ENCODE measurements around the gene IP6K1. TPM values are rescaled to one million over a fixed set of nuclear protein-coding genes. Genes with fewer than 3 reads are reported as not detected.

Gene IP6K1
- total RNA-seq, 2 donors from 2014 or later: 24.0 to 30.9 TPM

DNA sequence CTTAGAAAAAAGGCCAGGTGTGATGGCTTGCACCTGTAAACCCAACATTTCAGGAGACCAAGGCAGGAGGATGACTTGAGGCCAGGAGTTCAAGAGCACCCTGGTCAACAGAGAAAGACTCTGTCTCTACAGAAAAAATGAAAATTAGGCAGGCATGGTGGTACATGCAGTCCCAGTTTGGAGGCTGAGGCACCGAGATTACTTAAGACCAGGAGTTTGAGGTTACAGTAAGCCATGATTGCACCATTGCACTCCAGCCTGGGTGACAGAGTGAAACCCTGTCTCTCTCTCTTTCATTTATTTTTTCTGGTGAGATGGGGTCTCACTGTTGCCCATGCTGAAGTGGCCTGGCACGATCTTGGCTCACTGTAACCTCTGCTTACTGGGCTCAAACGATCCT lies 24.7 kb downstream of the IP6K1 start:
- TF ChIP-seq, protein P1, sequence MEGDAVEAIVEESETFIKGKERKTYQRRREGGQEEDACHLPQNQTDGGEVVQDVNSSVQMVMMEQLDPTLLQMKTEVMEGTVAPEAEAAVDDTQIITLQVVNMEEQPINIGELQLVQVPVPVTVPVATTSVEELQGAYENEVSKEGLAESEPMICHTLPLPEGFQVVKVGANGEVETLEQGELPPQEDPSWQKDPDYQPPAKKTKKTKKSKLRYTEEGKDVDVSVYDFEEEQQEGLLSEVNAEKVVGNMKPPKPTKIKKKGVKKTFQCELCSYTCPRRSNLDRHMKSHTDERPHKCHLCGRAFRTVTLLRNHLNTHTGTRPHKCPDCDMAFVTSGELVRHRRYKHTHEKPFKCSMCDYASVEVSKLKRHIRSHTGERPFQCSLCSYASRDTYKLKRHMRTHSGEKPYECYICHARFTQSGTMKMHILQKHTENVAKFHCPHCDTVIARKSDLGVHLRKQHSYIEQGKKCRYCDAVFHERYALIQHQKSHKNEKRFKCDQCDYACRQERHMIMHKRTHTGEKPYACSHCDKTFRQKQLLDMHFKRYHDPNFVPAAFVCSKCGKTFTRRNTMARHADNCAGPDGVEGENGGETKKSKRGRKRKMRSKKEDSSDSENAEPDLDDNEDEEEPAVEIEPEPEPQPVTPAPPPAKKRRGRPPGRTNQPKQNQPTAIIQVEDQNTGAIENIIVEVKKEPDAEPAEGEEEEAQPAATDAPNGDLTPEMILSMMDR (IDR thresholded peaks at IDR 0.05): no peak
- no peaks in the 10 kb centered on the region for H3K27me3 ChIP-seq
- H3K36me3 ChIP-seq: no peaks in the 10 kb centered on the region
- no peaks in the 10 kb centered on the region for H3K9me3 ChIP-seq
- no peaks in the 10 kb centered on the region for H3K4me1 ChIP-seq
- H3K4me3 ChIP-seq: no peak overlapping the region
- DNase-seq (ENCODE audit: low spot score): peak; percentile 23
- no peak overlapping the region for H3K27ac ChIP-seq

DNA sequence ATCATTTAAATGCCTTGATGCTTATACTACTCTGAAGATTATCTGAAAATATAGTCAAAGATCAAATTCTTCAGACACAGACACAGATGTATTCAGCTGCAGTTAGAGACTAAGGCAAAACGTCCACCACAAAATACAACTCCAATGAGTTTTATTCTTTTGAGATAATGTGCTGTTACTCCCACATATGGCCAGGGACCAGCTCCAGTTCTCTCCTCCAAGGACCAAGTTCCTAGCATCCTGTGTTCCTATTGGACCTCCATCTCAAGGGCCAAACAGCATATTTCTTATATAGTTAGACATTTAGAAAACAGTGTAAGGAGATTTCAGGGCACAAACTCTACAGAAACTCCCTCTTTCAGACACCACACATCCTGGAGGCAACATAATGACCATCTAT lies 27.1 kb downstream of the IP6K1 start:
- Histone ChIP-seq H3K4me1 (peaks cover 0 to 1% of the 10 kb centered on the region in 2 donors), H3K4me3 (no peak overlapping the region), H3K27me3 (no peaks in the 10 kb centered on the region), H3K36me3 (no peaks in the 10 kb centered on the region), H3K9me3 (no peaks in the 10 kb centered on the region), H3K27ac (no peak overlapping the region)
- peak; percentile 9 for DNase-seq (ENCODE audit: low spot score)
- TF ChIP-seq, protein P1 (IDR thresholded peaks at IDR 0.05): no peak

DNA sequence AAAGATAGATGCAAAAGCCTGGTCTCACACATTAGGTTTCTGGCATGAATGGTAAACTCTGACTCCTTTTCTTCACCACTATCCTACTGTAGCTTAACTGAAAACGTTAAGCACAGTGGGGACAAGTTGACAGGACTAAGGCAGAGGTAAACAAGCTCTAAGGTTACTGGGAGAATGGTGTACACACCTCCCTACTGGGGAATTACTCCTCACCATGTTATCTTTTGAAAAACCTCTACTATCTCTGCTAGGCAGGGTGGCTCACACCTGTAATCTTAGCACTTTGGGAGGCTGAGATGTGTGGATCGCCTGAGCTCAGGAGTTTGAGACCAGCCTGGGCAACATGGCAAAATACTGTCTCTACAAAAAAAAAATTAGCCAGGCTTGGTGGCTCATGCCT lies 29.1 kb downstream of the IP6K1 start:
- Histone ChIP-seq H3K4me3 (no peak overlapping the region), H3K27me3 (no peaks in the 10 kb centered on the region), H3K36me3 (no peaks in the 10 kb centered on the region), H3K9me3 (no peaks in the 10 kb centered on the region), H3K4me1 (peaks cover 0 to 8% of the 10 kb centered on the region in 2 donors), H3K27ac (no peak overlapping the region)
- peak; percentile 11 for DNase-seq (ENCODE audit: low spot score)
- TF ChIP-seq, protein P1 (IDR thresholded peaks at IDR 0.05): no peak

DNA sequence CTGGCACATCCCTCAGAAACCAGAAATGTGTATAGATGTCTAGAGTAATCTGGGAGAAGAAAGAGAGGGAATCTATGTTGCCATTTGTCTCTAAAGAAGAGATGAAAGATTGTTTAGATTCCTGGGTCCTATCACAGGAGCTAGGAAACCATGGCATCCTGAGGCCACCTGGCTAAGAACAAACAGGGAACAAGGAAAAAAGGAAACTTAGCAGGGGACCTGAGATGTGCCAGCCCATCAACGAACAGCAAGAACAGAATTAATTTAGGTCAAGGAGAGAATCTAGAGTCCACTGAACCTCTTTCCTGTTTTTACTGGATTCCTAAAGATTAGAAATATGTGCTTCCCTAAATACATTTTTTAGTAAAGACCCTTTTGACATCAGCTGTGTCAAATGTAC lies 30.3 kb downstream of the IP6K1 start:
- peaks cover 0 to 8% of the 10 kb centered on the region in 2 donors for H3K4me1 ChIP-seq
- no peaks in the 10 kb centered on the region for H3K9me3 ChIP-seq
- no peak overlapping the region for H3K4me3 ChIP-seq
- no peak overlapping the region for H3K27ac ChIP-seq
- no peaks in the 10 kb centered on the region for H3K27me3 ChIP-seq
- no peaks in the 10 kb centered on the region for H3K36me3 ChIP-seq
- peak; percentile 5 for DNase-seq (ENCODE audit: low spot score)
- TF ChIP-seq, protein P1 (IDR thresholded peaks at IDR 0.05): no peak

DNA sequence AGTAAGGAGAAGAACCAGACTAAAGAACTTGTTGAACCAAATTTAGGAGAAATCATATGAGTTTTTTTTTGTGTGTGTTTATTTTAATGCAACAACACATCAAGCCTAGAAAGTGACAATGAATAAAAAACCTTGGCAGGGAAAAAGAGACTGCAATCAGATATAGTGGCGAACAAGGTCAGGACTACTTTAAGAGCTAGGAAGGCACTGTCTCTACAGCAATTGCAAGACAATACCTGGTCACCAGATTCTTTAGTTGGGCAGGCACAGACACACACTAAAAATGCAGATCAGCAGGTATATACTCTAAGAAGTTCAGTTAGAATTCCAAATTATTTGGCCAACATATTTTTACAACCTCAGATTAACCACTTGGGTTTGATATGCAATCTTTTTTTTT lies 31.8 kb downstream of the IP6K1 start:
- Histone ChIP-seq H3K36me3 (no peaks in the 10 kb centered on the region), H3K27ac (no peak overlapping the region), H3K4me3 (no peak overlapping the region), H3K27me3 (no peaks in the 10 kb centered on the region), H3K4me1 (peaks cover 0 to 8% of the 10 kb centered on the region in 2 donors), H3K9me3 (no peaks in the 10 kb centered on the region)
- TF ChIP-seq, protein P1 (IDR thresholded peaks at IDR 0.05): no peak
- DNase-seq (ENCODE audit: low spot score): no peak

DNA sequence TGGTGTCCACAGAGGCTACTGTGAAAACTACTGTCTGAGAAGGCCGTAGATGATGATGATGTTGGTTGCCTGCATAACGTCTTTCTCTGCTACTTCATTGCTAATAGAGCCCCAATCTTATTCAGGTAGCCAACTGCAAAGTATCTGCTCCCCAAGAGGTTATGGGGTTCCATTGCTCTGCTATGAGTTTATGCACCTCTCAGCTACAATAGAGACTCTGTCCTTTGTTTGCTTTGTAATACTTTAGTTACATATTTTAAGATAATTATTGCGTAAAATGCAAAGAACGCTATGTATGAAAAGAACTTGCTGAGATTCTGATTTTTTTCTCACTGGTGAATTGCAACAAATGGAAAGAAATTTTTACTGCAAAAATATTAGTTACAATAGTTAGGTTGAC lies 34.8 kb downstream of the IP6K1 start:
- no peaks in the 10 kb centered on the region for H3K27me3 ChIP-seq
- H3K9me3 ChIP-seq: no peaks in the 10 kb centered on the region
- no peak overlapping the region for H3K4me3 ChIP-seq
- no peak overlapping the region for H3K27ac ChIP-seq
- peaks cover 13% of the 10 kb centered on the region for H3K36me3 ChIP-seq
- TF ChIP-seq, protein P1 (IDR thresholded peaks at IDR 0.05): no peak
- peaks cover 0 to 8% of the 10 kb centered on the region in 2 donors for H3K4me1 ChIP-seq
- no peak for DNase-seq (ENCODE audit: low spot score)
